Skin of body (tissue), 2 donors: ENCODE data around the gene GATAD2A. TPM values are rescaled to one million over a fixed set of nuclear protein-coding genes. Genes with fewer than 3 reads are reported as not detected.

Source experiments
- DNase-seq: peaks from one replicate; lab custom pipeline; 2025; lab: John Stamatoyannopoulos, UW
- total RNA-seq: library from RNA; depleted of rRNA; stranded (reverse); fragments of >200 nt; gene quantifications from one replicate; pipeline ENCODE4 v1.2.3, GENCODE V29; 2014

The GATAD2A gene
- total RNA-seq, 1 donor from 2014 or later = 24.3 TPM

DNA sequence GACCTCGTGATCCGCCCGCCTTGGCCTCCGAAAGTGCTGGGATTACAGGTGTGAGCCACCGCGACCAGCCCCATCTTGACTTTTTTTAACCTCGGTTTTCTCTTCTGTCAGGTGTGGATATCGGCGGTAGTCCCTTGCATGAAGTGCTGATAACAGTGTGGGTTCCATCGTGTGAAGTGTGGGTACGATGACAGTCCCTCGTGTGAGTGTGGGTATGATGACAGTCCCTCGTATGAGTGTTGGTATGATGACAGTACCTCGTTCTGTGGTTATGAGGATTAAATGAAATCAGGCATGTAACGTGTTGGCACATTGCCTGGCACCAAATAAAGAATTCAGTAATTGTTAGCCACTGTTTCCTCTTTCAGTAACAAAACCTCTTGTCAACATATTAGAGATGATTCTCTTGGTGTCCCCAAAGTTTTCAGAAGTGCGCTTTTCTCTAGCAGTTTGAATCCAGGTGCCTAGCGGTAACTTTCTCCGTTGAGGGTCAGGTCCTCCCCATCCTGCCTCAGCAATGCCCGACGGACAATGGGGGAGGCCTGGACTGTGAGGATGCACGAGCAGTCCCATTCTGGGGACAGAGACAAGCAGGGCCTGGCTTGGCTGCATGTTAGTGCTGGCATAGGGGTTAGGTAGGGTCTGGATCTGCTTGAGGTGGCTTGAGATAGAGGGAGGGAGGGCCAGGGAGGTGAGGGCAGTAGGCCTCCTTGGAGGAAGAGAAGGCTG is 15.3 kb downstream of the GATAD2A start:
- no peak for DNase-seq

DNA sequence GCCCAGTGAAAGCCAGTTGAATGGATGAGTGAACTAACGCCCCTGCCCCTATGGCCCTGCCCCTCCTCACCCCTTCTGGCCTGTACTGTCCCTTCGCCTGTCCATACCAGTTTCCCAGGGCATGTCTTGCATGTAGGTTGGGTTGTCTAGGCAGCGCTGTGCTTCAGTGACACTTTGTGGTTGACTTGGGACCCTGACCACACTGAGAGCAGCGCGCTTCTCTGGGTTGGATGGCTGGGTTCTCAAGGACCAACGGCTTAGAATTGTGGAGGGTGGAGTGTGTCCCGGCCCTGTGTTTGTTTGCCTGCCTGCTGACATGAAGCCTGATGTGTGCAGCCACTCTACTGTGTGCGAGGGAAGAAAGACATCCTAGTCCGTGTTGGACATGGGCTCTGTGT is 15.8 kb downstream of the GATAD2A start:
- DNase-seq = no peak

- no peak for DNase-seq
Measured at GRCh38 chr19:19422156-19422555, 16.7 kb downstream of the GATAD2A start.

DNA sequence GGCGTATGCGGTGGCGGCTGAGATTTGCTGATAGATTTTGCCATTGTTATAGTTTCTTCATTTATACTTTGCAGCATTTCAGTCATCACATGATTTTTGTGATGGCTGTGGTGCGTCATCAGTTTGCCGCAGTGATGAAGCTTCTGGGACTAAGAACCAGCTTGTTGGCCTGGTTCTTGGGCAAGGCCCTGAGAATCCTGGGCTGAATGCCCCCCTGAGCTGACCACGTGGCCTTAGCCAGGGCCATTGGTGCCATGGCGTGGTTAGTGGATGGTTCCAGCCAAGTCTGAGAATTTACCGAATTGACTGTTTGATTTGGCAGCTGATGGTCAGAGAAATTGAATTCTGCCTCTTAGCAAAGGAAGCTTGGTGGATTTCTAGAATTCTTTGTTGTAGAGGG is 17.8 kb downstream of the GATAD2A start:
- no peak for DNase-seq

DNA sequence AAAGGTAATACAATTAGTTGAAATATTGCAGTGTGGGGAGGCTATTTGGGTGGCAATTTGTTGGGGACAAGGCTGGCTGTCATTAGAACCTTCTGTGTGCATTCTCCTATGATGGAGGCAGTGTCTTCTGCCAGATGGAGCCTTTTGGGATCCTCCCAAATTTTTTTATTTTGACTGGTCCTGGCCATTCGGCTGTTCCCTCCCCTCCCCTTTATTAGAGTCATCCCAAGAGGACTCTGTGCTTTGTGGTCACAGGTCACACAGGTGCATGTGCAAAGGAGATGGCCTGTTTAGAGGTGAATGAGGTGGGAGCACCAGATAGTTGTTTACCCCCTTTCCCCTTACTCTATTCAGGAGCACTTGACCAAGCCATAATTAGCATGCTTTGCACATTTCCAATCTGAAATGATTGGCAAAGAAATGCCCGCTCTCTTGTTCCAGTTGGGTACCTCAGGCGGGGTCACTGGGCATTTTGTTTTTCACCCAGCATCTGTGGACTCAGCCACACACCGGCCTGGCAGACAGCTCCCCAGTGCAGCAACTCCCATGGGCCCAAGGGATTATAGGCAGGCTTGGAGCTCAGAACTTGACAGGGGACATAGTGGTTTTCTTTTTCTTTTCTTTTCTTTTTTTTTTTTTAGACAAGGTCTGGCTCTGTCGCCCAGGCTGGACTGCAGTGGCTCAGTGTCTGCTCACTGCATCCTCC is 19.8 kb downstream of the GATAD2A start:
- DNase-seq = no peak

GRCh38 chr19:19426216-19426615 is 20.7 kb downstream of the GATAD2A start:
- DNase-seq = no peak

DNA sequence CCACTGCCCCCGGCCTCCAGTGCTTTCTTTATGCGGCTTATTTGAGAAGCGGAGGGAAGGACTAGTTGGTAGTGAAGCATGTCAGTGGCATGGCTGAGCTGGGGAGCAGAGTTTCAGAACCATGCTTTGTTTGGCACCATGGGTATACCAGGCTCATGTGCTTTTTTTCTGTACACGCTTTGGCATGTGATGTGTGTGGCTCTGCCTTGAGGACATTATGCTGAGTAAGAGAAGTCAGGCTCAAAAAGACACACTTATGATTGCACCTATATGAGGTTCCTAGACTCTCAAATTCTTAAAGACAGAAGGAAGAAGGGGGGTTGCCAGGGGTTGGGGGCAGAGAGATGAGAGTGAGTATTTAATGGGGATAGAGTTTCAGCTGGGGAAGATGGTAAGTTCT is 21.3 kb downstream of the GATAD2A start:
- DNase-seq = no peak

- DNase-seq = no peak
Measured at GRCh38 chr19:19427302-19427701, 21.8 kb downstream of the GATAD2A start.

- no peak for DNase-seq
Measured at GRCh38 chr19:19427944-19428343, 22.5 kb downstream of the GATAD2A start.

DNA sequence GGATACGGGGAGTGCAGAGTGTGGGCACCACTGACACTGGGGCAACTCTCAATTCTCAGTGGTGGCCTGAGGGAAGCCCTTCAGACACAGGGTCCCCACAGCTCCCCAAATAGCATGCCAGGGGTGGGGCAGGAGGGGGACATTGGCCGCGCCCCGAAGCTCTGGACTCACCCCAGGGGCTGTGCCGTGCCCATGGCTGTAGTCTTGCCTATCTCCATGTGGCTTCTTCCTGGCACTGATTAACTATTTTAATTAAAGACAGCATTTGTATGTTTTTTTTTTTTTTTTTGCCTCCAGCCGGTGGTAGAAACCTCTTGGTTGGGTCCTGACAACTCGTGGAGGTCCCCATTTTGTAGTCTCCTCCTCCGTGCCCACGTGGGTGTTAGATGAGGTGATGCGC is 23.3 kb downstream of the GATAD2A start:
- no peak for DNase-seq

DNA sequence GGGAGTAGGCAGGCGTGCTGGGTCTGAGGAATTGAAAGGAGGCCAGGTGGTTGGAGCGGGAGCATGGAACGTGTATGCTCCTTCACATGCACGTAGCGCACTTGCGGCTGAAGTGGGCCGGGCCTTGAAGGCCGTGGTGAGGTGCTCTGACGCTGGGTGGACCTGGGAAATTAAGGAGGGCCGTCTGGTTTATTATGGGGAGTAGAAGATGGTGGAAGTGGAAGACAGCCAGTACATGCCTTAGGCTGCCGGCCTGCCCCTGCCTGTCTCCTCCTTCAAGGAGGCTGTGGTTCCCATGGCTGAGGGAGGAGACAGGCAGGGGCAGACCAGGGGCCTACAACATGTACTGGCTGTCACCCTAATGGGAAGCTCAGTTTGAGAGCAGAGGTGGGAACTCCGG is 23.9 kb downstream of the GATAD2A start:
- no peak for DNase-seq

DNA sequence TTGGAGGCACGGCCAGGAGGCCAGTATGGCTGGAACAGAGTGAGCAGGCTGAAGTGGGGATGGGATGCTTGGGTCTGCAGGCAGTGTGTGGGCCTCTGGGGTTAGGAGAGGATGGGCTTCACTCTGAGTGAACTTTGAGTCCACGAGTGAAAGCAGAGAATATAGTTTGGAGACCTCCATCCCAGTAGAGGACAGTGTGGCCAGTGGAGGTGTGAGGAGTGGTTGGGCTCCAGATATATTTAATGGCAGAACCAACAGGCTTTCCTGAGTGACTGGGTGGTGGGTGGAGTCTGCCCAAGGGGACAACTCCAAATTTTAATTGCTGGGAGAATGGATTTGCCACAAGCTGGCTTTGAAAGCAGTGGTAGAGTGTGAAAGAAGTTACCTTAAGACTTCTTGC is 27.3 kb downstream of the GATAD2A start:
- DNase-seq = no peak

GRCh38 chr19:19433666-19434213 is 28.3 kb downstream of the GATAD2A start:
- no peak for DNase-seq

- DNase-seq = no peak
Measured at GRCh38 chr19:19434483-19435045, 29.1 kb downstream of the GATAD2A start.

DNA sequence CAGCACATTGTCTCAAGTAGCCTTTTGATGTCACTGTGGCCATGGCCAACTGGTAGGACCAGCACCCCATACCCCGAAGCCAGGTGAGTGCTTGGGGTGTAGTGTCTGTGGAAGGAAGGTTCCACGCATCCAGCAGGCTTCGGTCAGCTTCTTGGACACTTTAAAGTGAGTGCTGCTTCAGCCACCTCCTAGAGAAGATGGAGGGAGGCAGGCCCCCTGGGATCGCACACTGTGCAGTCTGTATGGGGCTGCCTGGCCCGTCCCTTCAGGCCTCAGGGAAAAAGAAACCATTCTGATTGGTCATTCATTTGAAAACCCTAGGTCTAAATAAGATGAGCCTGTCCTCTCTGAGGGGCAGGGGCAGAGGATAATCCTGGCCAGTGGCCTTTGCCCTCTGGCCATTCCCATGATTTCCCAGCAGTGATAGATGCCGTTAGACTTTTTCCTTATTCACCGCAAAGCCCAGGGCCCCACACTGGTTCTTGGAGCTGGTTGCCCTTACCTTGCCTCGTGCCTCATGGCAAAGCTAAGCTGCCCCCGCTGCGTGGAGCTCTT is 30.7 kb downstream of the GATAD2A start:
- DNase-seq = no peak

GRCh38 chr19:19438366-19439175 is 33.1 kb downstream of the GATAD2A start:
- DNase-seq = no peak

DNA sequence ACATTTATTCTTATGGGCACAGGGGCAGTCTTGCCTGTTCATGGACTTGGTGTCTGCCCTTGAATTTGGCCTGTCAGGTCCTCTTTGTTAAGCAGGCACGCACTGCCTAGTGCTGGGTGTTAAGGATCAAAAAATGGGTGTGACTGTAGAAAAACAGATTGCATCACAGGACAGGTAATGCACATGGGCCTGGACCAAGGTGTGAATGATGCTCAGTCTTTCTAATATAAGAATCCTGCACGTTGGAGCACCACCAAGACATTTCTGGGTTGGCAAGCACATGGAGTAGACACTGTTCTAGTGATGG is 33.7 kb downstream of the GATAD2A start:
- no peak for DNase-seq

- no peak for DNase-seq
Measured at GRCh38 chr19:19443283-19443682, 37.8 kb downstream of the GATAD2A start.

DNA sequence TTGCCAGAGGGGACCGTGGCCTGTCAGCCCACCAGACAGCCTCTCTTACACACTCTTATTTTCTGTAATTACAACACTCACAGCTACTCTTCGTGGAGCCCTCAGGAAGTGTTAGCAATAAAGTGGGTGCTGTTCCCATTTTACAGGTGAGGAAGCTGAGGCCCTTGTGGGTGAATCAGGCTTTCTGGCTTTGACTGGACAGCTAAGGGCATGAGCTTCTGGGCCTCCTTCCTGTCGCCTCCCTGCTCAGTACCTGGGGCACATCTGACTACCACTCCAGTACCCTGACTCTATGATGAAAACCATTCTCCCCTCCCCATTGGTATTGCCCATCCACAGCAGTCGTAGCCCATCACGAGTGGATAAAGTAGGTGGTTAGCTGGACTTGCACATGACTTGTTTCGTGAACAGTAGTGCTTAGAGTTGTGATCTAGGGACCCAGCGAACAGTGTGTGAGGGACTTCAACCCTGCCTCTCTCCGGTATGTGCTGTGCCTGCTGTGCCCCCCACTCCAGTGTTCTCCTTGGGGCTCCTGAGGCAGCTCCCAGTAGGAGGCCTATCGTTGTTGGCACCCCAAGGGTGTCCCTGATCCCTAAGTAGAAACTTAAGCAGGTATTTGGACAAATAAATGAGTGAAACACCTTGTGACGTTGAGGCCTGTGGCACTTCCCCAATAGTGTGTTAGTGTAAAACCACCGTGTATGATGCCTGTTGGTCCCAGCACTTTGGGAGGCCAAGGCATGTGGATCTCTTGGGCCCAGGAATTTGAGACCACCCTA is 38.6 kb downstream of the GATAD2A start:
- DNase-seq = no peak

- no peak for DNase-seq
Measured at GRCh38 chr19:19444681-19445155, 39.2 kb downstream of the GATAD2A start.

GRCh38 chr19:19445288-19445687 is 39.8 kb downstream of the GATAD2A start:
- DNase-seq = no peak
